GM10248 (cell line): ENCODE measurements around the gene FAR1.

Source experiments
- CTCF ChIA-PET: fragments of 300-600 bp; sonication (Branson Sonifier 250); formaldehyde crosslinking; extraction: SDS; loops from one replicate; lab custom pipeline; 2021; ENCODE audit warnings: antibody characterized with exemption; lab: Yijun Ruan, JAX
- POLR2A ChIA-PET: fragments of 350-650 bp; sonication (Branson Sonifier 250); formaldehyde crosslinking; extraction: SDS; loops from one replicate; lab custom pipeline; 2020; ENCODE audit warnings: antibody characterized with exemption; lab: Yijun Ruan, JAX
- DNase-seq: peaks from one replicate; pipeline ENCODE4 v3.0.0; 2012; ENCODE audit errors: extremely low spot score
- CTCF ChIP-seq: IDR thresholded peaks from 2 replicates; pipeline ENCODE4 v1.5.1; 2012; ENCODE audit warnings: mild to moderate bottlenecking, low read depth; ENCODE audit errors: extremely low read depth, missing control alignments, control extremely low read depth

Gene FAR1

GRCh38 chr11:13762718-13763117, 94.2 kb downstream of the FAR1 start:
- CTCF ChIA-PET = interaction anchor here (6.0 kb wide), 1 partner anchor 10 kb away, joined by 29 read pairs; no protein-coding TSS in a partner anchor

GRCh38 chr11:13763341-13763740, 94.9 kb downstream of the FAR1 start:
- POLR2A ChIA-PET = no interaction called here
- TF ChIP-seq CTCF = no peak
- CTCF ChIA-PET = interaction anchor here (6.0 kb wide), 1 partner anchor 10 kb away, joined by 29 read pairs; no protein-coding TSS in a partner anchor
- no peak for DNase-seq

More at GRCh38 chr11:13762718-13763117, 94.2 kb downstream of the FAR1 start:
- POLR2A ChIA-PET = no interaction called here
- DNase-seq = no peak
- TF ChIP-seq CTCF = no peak

GRCh38 chr11:13765886-13766285, 97.4 kb downstream of the FAR1 start:
- TF ChIP-seq CTCF = no peak
- CTCF ChIA-PET = no interaction called here
- no peak for DNase-seq
- POLR2A ChIA-PET = no interaction called here

- ChIA-PET CTCF (interaction anchor here (1.1 to 1.4 kb wide), 2 partner anchors 18 to 280 kb away, joined by 3 read pairs; no protein-coding TSS in a partner anchor), POLR2A (no interaction called here)
- DNase-seq = no peak
- TF ChIP-seq CTCF = no peak
These were observed 99.0 kb downstream of the FAR1 start for GRCh38 chr11:13767471-13767870.

GRCh38 chr11:13769188-13769587, 100.7 kb downstream of the FAR1 start:
- no peak for DNase-seq
- CTCF ChIA-PET = interaction anchor here (1.5 kb wide), 1 partner anchor 24 kb away, joined by 3 read pairs; no protein-coding TSS in a partner anchor
- POLR2A ChIA-PET = no interaction called here
- no peak for TF ChIP-seq CTCF

GRCh38 chr11:13771151-13771550, 102.7 kb downstream of the FAR1 start:
- TF ChIP-seq CTCF = no peak
- ChIA-PET POLR2A (no interaction called here), CTCF (interaction anchor here (2.1 to 5.5 kb wide), 2 partner anchors 9 to 479 kb away, joined by 8 to 29 read pairs; no protein-coding TSS in a partner anchor)
- DNase-seq = no peak
